ENCODE measurements around the gene NRIP2. TPM values are rescaled to one million over a fixed set of nuclear protein-coding genes. Genes with fewer than 3 reads are reported as not detected.

Gene NRIP2
- total and polyA plus RNA-seq, 4 experiments from 2014 or later: 0.29 to 2.0 TPM; not detected in 2

DNA sequence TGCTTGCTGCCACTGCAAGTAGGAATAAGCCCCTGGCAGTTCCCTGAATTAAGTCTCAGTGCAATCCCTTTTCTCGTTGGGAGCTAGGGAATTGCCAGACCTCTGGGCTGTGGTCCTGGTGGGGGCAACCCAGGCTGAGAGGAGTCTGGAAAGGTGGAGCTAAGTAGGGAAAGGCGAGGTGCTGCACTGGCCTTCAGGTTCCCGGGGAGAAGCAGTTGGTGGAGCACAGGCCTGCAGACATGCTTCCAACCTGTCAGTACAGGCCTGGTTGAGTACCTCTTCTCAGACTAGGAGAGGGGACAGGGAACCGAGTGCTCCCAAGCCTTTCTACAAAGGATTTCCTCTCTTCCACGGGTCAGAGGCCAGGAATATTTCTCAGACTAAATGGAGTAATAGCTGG is 1.5 kb downstream of the NRIP2 start:
- Mint-ChIP-seq H3K27ac (no peak overlapping the region), H3K36me3 (peaks cover 32 to 37% of the 10 kb centered on the region in 2 donors), H3K4me1 (peaks cover 0 to 9% (median 3%) of the 10 kb centered on the region in 4 donors), H3K9me3 (peaks cover 0 to 2% (median 0%) of the 10 kb centered on the region in 8 donors), H3K27me3 (no peaks in the 10 kb centered on the region), H3K4me3 (no peak overlapping the region)
- DNase-seq: no peak
- intact Hi-C loops (cut with micrococcal nuclease): no loop called here
- Histone ChIP-seq H3K9me3 (ENCODE audit: control insufficient read depth in 1 of 2, low read length in 2 of 2) (no peaks in the 10 kb centered on the region), H3K4me1 (ENCODE audit: insufficient read depth, low read length) (no peaks in the 10 kb centered on the region), H3K27me3 (ENCODE audit: insufficient read depth, low read length) (no peaks in the 10 kb centered on the region), H3K27ac (ENCODE audit: low read depth, low read length) (no peak overlapping the region), H3K4me3 (ENCODE audit: low read length in 2 of 2) (no peak overlapping the region), H3K36me3 (ENCODE audit: insufficient read depth, low read length) (peaks cover 9% of the 10 kb centered on the region)
- ChIA-PET CTCF (ENCODE audit: partially characterized antibody) (interaction anchor here (0.6 to 1.1 kb wide), 2 partner anchors 17 to 19 kb away, joined by 3 read pairs; no protein-coding TSS in a partner anchor), POLR2A (ENCODE audit: partially characterized antibody) (no interaction called here)

DNA sequence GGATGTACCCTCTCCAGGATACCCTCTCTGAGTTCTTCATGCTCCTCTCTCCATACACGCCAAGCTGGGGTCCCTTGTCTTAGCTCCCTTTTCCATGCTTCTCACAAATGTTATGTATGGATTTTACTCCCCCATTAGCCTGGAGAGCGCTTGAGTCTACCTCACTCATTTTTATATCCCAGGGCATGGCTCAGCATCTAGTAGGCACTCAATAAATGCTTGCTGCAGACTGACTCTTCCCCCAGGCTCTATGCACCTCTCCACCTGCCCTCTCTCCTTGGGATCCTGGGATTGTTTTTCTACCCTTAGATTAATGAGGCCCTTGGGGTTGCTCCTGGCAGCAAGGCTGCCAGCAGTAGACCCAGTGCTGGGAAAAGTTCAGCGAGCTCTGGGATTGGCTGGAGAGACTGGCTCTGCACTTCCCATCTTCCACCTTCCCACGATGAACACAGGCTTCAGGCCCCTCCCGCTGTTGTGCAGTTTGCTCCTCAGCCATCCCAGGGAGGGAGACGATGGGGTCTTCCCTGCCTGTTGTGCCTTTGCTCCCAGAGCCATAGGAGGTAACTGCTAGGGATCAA is 2.2 kb downstream of the NRIP2 start:
- H3K27me3 ChIP-seq (ENCODE audit: insufficient read depth, low read length): no peaks in the 10 kb centered on the region
- ChIA-PET POLR2A (ENCODE audit: partially characterized antibody) (no interaction called here), CTCF (ENCODE audit: partially characterized antibody) (no interaction called here)
- no peak overlapping the region for H3K4me3 ChIP-seq (ENCODE audit: low read length in 2 of 2)
- H3K27ac ChIP-seq (ENCODE audit: low read depth, low read length): no peak overlapping the region
- Mint-ChIP-seq H3K36me3 (peaks cover 29 to 38% of the 10 kb centered on the region in 2 donors), H3K4me1 (peaks cover 0 to 9% (median 3%) of the 10 kb centered on the region in 4 donors), H3K27me3 (no peaks in the 10 kb centered on the region), H3K4me3 (no peak overlapping the region), H3K9me3 (no peaks in the 10 kb centered on the region), H3K27ac (peak overlapping the region in 3 of 7 donors; percentile 17 to 57 (median 25))
- H3K36me3 ChIP-seq (ENCODE audit: insufficient read depth, low read length): peaks cover 15% of the 10 kb centered on the region
- intact Hi-C loops (cut with micrococcal nuclease): no loop called here
- no peak for DNase-seq
- H3K9me3 ChIP-seq (ENCODE audit: control insufficient read depth in 1 of 2, low read length in 2 of 2): no peaks in the 10 kb centered on the region
- no peaks in the 10 kb centered on the region for H3K4me1 ChIP-seq (ENCODE audit: insufficient read depth, low read length)

DNA sequence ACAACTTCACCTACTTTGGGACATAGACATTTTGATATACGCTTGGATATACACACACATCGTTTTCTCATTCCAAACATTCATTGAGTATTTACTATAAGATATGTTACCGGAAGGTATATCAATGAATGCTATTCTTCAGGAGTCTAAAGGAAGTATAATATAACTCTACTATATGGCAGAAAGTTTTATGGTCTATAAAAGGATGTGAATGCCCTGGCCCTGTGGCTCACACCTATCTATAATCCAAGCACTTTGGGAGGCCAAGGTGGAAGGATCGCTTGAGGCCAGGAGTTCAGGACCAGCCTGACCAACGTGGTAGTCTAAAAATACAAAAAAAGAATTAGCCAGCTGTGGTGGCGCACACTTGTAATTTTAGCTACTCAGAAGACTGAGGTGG is 5.6 kb downstream of the NRIP2 start:
- peaks cover 43 to 60% of the 10 kb centered on the region in 2 donors for H3K36me3 Mint-ChIP-seq
- Histone ChIP-seq H3K4me3 (ENCODE audit: low read length in 2 of 2) (no peak overlapping the region), H3K27ac (ENCODE audit: low read depth, low read length) (no peak overlapping the region), H3K9me3 (ENCODE audit: control insufficient read depth in 1 of 2, low read length in 2 of 2) (no peaks in the 10 kb centered on the region), H3K36me3 (ENCODE audit: insufficient read depth, low read length) (peaks cover 48% of the 10 kb centered on the region), H3K27me3 (ENCODE audit: insufficient read depth, low read length) (no peaks in the 10 kb centered on the region), H3K4me1 (ENCODE audit: insufficient read depth, low read length) (no peaks in the 10 kb centered on the region)
- intact Hi-C loops (cut with micrococcal nuclease): no loop called here
- CTCF ChIA-PET (ENCODE audit: partially characterized antibody): no interaction called here
- H3K27ac Mint-ChIP-seq: no peak overlapping the region
- peaks cover 0 to 1% (median under 1%) of the 10 kb centered on the region in 4 donors for H3K4me1 Mint-ChIP-seq
- H3K9me3 Mint-ChIP-seq: no peaks in the 10 kb centered on the region
- no peak for DNase-seq
- no peaks in the 10 kb centered on the region for H3K27me3 Mint-ChIP-seq
- POLR2A ChIA-PET (ENCODE audit: partially characterized antibody): no interaction called here
- no peak overlapping the region for H3K4me3 Mint-ChIP-seq

DNA sequence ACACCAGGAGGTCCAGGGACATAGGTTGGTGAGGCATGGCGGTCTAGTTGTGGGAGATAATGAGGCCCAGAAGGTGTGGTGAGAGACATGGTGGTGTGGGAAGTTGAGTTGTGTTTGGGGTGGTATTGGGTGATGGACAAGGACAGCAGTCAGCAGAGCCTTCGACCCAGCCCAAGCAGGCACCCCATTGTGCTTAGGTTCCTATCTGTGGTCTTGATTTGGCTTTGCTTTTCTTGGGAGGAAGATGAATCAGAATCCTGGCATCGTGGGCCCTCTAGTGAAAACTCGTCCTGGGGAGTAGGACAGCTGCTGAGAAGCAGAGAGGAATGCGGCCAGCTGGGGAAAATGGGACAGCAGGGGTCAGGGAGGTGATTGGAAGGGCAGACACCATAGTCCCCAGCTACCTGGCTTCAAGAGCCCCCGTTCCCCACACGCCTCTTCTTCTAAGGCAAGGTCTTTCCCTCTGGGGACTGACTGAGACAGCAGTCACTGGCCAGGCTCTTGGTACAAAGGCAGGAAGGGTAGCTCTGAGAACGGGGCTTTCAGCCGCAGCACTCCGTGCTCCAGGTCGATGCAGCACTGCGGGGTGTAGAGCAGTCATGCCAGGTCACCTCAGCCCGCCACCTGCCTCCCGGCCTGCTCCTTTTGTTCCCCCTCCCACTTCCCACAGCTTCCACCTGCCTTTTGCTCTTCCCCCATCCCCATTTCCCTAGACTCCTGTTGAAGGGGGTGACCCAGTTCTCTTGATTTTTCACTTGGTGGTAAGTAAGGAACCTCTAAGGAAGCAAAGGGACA is 7.9 kb downstream of the NRIP2 start:
- Histone ChIP-seq H3K4me3 (ENCODE audit: low read length in 2 of 2) (no peak overlapping the region), H3K4me1 (ENCODE audit: insufficient read depth, low read length) (no peaks in the 10 kb centered on the region), H3K27ac (ENCODE audit: low read depth, low read length) (no peak overlapping the region), H3K36me3 (ENCODE audit: insufficient read depth, low read length) (peaks cover 72% of the 10 kb centered on the region), H3K9me3 (ENCODE audit: control insufficient read depth in 1 of 2, low read length in 2 of 2) (no peaks in the 10 kb centered on the region), H3K27me3 (ENCODE audit: insufficient read depth, low read length) (no peaks in the 10 kb centered on the region)
- no peak for DNase-seq
- Mint-ChIP-seq H3K27me3 (no peaks in the 10 kb centered on the region), H3K27ac (peak overlapping the region in 2 of 7 donors; percentile 6 to 10), H3K4me1 (peaks cover 0 to 1% (median under 1%) of the 10 kb centered on the region in 4 donors), H3K4me3 (no peak overlapping the region), H3K36me3 (peaks cover 67 to 78% of the 10 kb centered on the region in 2 donors), H3K9me3 (no peaks in the 10 kb centered on the region)
- intact Hi-C loops (cut with micrococcal nuclease): no loop called here
- ChIA-PET CTCF (ENCODE audit: partially characterized antibody) (interaction anchor here (0.7 kb wide), 1 partner anchor 129 kb away, joined by 3 read pairs; no protein-coding TSS in a partner anchor), POLR2A (ENCODE audit: partially characterized antibody) (no interaction called here)

DNA sequence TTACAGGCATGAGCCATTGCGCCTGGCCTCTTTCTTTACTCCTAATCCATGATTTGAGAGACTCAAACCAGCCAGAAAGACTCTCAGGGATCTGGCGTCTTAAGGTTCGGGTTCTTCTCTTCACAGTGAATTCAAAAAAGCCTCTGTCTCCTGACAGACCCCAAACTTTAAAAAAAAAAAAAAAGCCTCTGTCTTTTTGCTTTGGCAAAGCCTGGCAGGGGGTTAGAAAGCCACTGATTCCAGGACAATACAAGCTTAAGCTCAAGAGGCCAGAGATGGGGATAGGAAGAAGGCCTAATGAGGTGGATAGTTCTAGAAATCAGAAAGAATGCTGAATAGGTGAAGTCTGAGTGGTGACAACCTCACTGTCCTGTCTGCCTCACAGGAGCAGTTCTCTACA is 8.8 kb downstream of the NRIP2 start:
- H3K9me3 ChIP-seq (ENCODE audit: control insufficient read depth in 1 of 2, low read length in 2 of 2): no peaks in the 10 kb centered on the region
- CTCF ChIA-PET (ENCODE audit: partially characterized antibody): interaction anchor here (0.7 kb wide), 1 partner anchor 128 kb away, joined by 3 read pairs; no protein-coding TSS in a partner anchor
- POLR2A ChIA-PET (ENCODE audit: partially characterized antibody): interaction anchor here (1.8 kb wide), 1 partner anchor 12 kb away, joined by 5 read pairs; no protein-coding TSS in a partner anchor
- peaks cover 77% of the 10 kb centered on the region for H3K36me3 ChIP-seq (ENCODE audit: insufficient read depth, low read length)
- no peaks in the 10 kb centered on the region for H3K4me1 ChIP-seq (ENCODE audit: insufficient read depth, low read length)
- intact Hi-C loops (cut with micrococcal nuclease): no loop called here
- Mint-ChIP-seq H3K27me3 (no peaks in the 10 kb centered on the region), H3K9me3 (no peaks in the 10 kb centered on the region), H3K36me3 (peaks cover 64 to 82% of the 10 kb centered on the region in 2 donors), H3K4me1 (peaks cover 0 to 1% (median 0%) of the 10 kb centered on the region in 4 donors), H3K4me3 (no peak overlapping the region), H3K27ac (no peak overlapping the region)
- no peak for DNase-seq
- H3K4me3 ChIP-seq (ENCODE audit: low read length in 2 of 2): no peak overlapping the region
- H3K27me3 ChIP-seq (ENCODE audit: insufficient read depth, low read length): no peaks in the 10 kb centered on the region
- no peak overlapping the region for H3K27ac ChIP-seq (ENCODE audit: low read depth, low read length)

DNA sequence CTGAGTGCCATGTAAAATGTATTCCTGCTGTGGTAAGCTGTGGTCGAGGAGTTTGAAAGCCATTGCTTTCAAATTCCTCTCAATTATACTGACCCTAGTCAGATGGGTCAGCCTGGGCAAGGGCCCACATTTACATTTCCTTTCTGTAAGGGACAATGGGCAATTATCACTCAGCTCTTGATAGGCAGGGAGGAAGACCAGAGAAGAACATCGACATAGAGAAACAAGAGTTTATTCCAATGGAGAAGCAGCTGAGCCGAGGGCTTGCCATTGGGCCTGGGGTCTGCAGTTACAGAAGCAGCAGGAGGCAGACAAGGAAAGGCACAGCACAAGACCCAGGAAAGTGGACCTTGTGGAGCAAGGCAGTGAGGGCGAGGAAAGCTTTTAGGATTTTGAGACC is 9.7 kb downstream of the NRIP2 start:
- peaks cover 66 to 80% of the 10 kb centered on the region in 2 donors for H3K36me3 Mint-ChIP-seq
- Histone ChIP-seq H3K27ac (ENCODE audit: low read depth, low read length) (no peak overlapping the region), H3K9me3 (ENCODE audit: control insufficient read depth in 1 of 2, low read length in 2 of 2) (no peaks in the 10 kb centered on the region), H3K4me3 (ENCODE audit: low read length in 2 of 2) (no peak overlapping the region), H3K4me1 (ENCODE audit: insufficient read depth, low read length) (no peaks in the 10 kb centered on the region), H3K27me3 (ENCODE audit: insufficient read depth, low read length) (no peaks in the 10 kb centered on the region), H3K36me3 (ENCODE audit: insufficient read depth, low read length) (peaks cover 82% of the 10 kb centered on the region)
- H3K4me3 Mint-ChIP-seq: no peak overlapping the region
- CTCF ChIA-PET (ENCODE audit: partially characterized antibody): no interaction called here
- no peaks in the 10 kb centered on the region for H3K9me3 Mint-ChIP-seq
- H3K4me1 Mint-ChIP-seq: peaks cover 0 to 1% (median 0%) of the 10 kb centered on the region in 4 donors
- intact Hi-C loops (cut with micrococcal nuclease): no loop called here
- H3K27ac Mint-ChIP-seq: peak overlapping the region in 2 of 7 donors; percentile 31 to 72
- POLR2A ChIA-PET (ENCODE audit: partially characterized antibody): interaction anchor here (1.8 kb wide), 1 partner anchor 11 kb away, joined by 5 read pairs; no protein-coding TSS in a partner anchor
- H3K27me3 Mint-ChIP-seq: no peaks in the 10 kb centered on the region
- no peak for DNase-seq

DNA sequence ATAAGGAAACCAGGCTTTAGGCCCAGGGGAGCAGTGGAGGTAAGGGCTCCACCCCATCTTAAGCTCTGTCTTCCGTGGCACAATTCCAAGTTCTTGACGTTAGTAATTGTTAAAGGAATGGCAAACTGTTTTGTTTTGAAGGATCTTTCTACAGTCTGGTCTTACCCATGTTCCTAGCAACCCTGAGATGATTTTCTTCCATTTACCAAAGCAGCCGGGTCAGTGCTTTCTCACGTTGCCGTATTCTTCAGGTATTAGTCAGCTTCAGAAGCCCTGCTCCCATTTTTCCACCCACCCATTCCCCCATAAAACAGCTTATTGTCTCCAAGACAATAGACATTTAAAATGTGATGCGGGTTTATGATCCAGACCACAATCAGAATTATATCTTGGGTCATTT is 10.3 kb downstream of the NRIP2 start:
- Histone ChIP-seq H3K4me1 (ENCODE audit: insufficient read depth, low read length) (no peaks in the 10 kb centered on the region), H3K9me3 (ENCODE audit: control insufficient read depth in 1 of 2, low read length in 2 of 2) (no peaks in the 10 kb centered on the region), H3K27ac (ENCODE audit: low read depth, low read length) (no peak overlapping the region), H3K4me3 (ENCODE audit: low read length in 2 of 2) (no peak overlapping the region), H3K36me3 (ENCODE audit: insufficient read depth, low read length) (peaks cover 86% of the 10 kb centered on the region), H3K27me3 (ENCODE audit: insufficient read depth, low read length) (no peaks in the 10 kb centered on the region)
- ChIA-PET CTCF (ENCODE audit: partially characterized antibody) (no interaction called here), POLR2A (ENCODE audit: partially characterized antibody) (interaction anchor here (1.8 kb wide), 1 partner anchor 10 kb away, joined by 5 read pairs; no protein-coding TSS in a partner anchor)
- Mint-ChIP-seq H3K27ac (peak overlapping the region in 2 of 7 donors; percentile 3 to 20), H3K27me3 (no peaks in the 10 kb centered on the region), H3K36me3 (peaks cover 68 to 84% of the 10 kb centered on the region in 2 donors), H3K9me3 (no peaks in the 10 kb centered on the region), H3K4me3 (no peak overlapping the region), H3K4me1 (peaks cover 0 to 3% (median 0%) of the 10 kb centered on the region in 4 donors)
- DNase-seq: no peak
- intact Hi-C loops (cut with micrococcal nuclease): no loop called here

All from CD4-positive, alpha-beta memory T cell (primary cell).